Hepatocyte (in vitro differentiated cells): ENCODE results near the gene APRT.

Experiments used
- CTCF ChIP-seq: fragments of 200-600 bp; sonication (generic); IDR thresholded peaks from 2 replicates; pipeline ENCODE4 v1.5.1; 2016; ENCODE audit warnings: antibody characterized with exemption, mild to moderate bottlenecking; ENCODE audit not compliant: poor library complexity
- EZH2 ChIP-seq: fragments of 200-600 bp; sonication (generic); IDR thresholded peaks from 2 replicates; pipeline ENCODE4 v1.6.1; 2016; ENCODE audit warnings: antibody characterized with exemption, mild to moderate bottlenecking, borderline replicate concordance
- EZH2phosphoT487 ChIP-seq: fragments of 200-600 bp; sonication (generic); IDR thresholded peaks from one replicate; pipeline ENCODE4 v1.6.1; 2018; ENCODE audit warnings: antibody characterized with exemption, mild to moderate bottlenecking, low read depth, moderate library complexity; ENCODE audit not compliant: unreplicated experiment, severe bottlenecking

- no peak for TF ChIP-seq CTCF
- no peak for TF ChIP-seq EZH2phosphoT487
- no peak for TF ChIP-seq EZH2
These were observed 49.6 kb upstream of the APRT start for GRCh38 chr16:88861359-88861758.
